Measurements from ENCODE around the gene C10orf143. TPM values are rescaled to one million over a fixed set of nuclear protein-coding genes. Genes with fewer than 3 reads are reported as not detected.

C10orf143 gene
- total RNA-seq, 1 donor from 2014 or later: 3.7 TPM

DNA sequence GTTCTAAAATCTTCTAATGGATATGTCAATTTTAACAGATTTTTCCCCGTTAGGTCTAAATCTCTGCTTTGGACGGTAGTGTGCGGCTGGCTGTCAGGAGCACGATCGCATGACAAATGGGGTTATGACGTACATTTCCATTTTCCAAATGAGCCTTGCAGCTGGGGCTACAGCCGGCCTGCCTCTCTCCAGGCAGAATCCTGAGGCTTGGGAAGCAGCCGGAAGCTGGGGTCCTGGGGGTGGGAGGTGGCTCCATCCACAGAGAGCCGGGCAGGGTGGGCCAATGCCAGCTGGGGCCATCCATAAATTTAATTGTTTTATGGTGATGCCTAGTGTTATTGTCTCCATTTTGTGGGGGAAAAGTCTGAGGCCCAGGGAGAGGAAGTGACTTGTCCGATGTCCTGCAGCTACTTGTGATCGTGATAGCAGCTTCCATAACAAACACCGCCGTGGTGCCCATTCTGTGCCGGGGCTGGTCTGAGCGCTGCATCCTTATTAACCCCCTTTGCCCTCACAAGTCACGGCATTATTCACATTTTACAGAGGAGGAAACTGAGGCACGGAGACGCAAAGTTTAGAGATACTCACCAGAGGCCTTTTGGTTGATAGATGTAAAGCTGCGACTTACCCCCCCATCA is 93.5 kb downstream of the C10orf143 start:
- Histone ChIP-seq H3K36me3 (no peaks in the 10 kb centered on the region), H3K9me3 (no peaks in the 10 kb centered on the region), H3K27me3 (ENCODE audit: low read depth) (peaks cover 5% of the 10 kb centered on the region), H3K27ac (no peak overlapping the region), H3K4me1 (no peaks in the 10 kb centered on the region), H3K4me3 (no peak overlapping the region)
- no peak for ATAC-seq
- DNase-seq: no peak
- no peak for TF ChIP-seq CTCF (IDR thresholded peaks at IDR 0.05)
- intact Hi-C loops (cut with DNase I): no loop called here

DNA sequence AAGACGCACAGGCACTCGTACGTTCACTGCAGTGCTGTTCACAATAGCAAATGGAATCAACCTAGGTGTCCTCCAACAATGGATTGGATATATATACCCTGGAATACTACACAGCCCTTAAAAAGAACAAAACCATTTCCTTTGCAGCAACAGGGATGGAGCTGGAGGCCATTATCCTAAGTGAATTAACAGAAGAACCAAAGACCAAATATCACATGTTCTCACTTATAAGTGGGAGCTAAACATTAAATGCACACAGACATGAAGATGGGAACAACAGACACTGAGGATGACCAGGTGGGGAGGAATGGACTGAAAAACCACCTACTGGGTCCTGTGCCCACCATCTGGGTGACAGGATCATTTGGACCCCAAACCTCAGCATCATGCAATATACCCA is 94.5 kb downstream of the C10orf143 start:
- intact Hi-C loops (cut with DNase I): no loop called here
- TF ChIP-seq CTCF (IDR thresholded peaks at IDR 0.05): no peak
- no peak for ATAC-seq

GRCh38 chr10:130015075-130015695 is 95.4 kb downstream of the C10orf143 start:
- Histone ChIP-seq H3K4me3 (no peak overlapping the region), H3K27me3 (ENCODE audit: low read depth) (peaks cover 11% of the 10 kb centered on the region), H3K36me3 (no peaks in the 10 kb centered on the region), H3K27ac (no peak overlapping the region), H3K9me3 (no peaks in the 10 kb centered on the region), H3K4me1 (no peaks in the 10 kb centered on the region)
- no peak for TF ChIP-seq CTCF (IDR thresholded peaks at IDR 0.05)
- DNase-seq: no peak
- intact Hi-C loops (cut with DNase I): no loop called here
- no peak for ATAC-seq

More for the DNA sequence above, 94.5 kb downstream of the C10orf143 start:
- DNase-seq: no peak
- Histone ChIP-seq H3K27me3 (ENCODE audit: low read depth) (peaks cover 11% of the 10 kb centered on the region), H3K4me1 (no peaks in the 10 kb centered on the region), H3K36me3 (no peaks in the 10 kb centered on the region), H3K27ac (no peak overlapping the region), H3K4me3 (no peak overlapping the region), H3K9me3 (no peaks in the 10 kb centered on the region)

DNA sequence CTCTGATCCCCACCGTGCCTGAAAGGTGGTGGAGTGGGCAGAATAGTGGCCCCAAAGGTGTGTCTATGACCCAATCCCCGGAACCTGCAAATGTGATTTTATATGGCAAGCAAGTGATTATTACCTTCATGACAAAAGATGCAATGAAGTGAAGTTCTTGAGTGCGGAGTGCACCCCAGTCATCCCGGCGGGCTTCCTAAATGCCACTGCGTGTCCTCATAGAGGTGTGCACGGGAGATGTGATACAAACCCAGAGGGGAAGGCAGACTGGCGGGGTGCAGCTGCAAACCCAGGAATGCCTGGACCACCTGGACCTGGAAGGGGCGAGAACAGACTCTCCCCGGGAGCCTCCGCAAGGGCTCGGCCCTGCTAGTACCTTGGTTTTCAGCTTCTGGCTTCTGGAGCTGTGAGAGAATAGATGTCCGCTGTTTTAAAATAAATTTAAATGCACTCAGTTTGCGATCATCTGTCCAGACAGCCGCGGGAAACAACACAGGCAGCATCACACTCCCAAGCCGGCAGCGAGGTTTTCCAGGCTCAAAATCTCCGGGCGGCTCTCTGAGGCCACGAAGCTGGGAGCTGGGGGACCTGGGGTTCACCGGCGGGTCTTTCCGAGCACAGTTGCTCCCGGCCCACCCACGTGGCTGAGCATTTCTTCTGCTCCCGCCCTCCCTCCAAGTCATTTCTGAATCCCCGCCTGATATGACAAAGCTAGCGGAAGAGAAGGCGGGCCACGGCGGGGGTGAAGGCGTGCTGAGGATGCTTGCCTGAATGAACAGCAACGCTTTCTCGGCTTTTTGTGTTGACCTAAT is 96.2 kb downstream of the C10orf143 start:
- DNase-seq: no peak
- no peaks in the 10 kb centered on the region for H3K4me1 ChIP-seq
- peaks cover 11% of the 10 kb centered on the region for H3K27me3 ChIP-seq (ENCODE audit: low read depth)
- no peak overlapping the region for H3K4me3 ChIP-seq
- no peak overlapping the region for H3K27ac ChIP-seq
- TF ChIP-seq CTCF (IDR thresholded peaks at IDR 0.05): no peak
- H3K9me3 ChIP-seq: no peaks in the 10 kb centered on the region
- H3K36me3 ChIP-seq: no peaks in the 10 kb centered on the region
- no peak for ATAC-seq
- intact Hi-C loops (cut with DNase I): no loop called here

Other genes with a start within 250 kb of the C10orf143 start
- gene EBF3, start 146.6 kb downstream of the C10orf143 start, total RNA-seq: 0.53 TPM
- 45.9 TPM for gene GLRX3, start 25.6 kb upstream of the C10orf143 start, total RNA-seq